PC-3 (cell line): ENCODE measurements around the gene TELO2. TPM values are rescaled to one million over a fixed set of nuclear protein-coding genes. Genes with fewer than 3 reads are reported as not detected.

Experiments used
- ATAC-seq: fragments of 200-7000 bp; cut with Tn5 transposase; 2 replicates; pipeline ENCODE4 v1.9.1; 2020; ENCODE audit warnings: mild to moderate bottlenecking, moderate library complexity
- BruUV-seq: library from RNA; stranded (reverse); fragments of 400-500 nt; replicated peaks from 2 replicates; lab custom pipeline; 2021; lab: Mats Ljungman, UMichigan
- CTCF ChIA-PET: fragments of 300-600 bp; sonication (Branson Sonifier 250); formaldehyde crosslinking; loops from one replicate; lab custom pipeline; 2022; ENCODE audit warnings: antibody characterized with exemption; lab: Charles Lee
- POLR2A ChIA-PET: fragments of 300-600 bp; sonication (Branson Sonifier 250); formaldehyde crosslinking; loops from one replicate; lab custom pipeline; 2022; ENCODE audit warnings: antibody characterized with exemption; ENCODE audit not compliant: unreplicated experiment; lab: Charles Lee
- DNase-seq: peaks from one replicate; pipeline ENCODE4 v3.0.0-alpha.2; 2015
- H2AFZ ChIP-seq: fragments of 300-600 bp; sonication (generic); 2 replicates; pipeline ENCODE4 v1.6.0; 2016; ENCODE audit warnings: antibody characterized with exemption, low read length
- H3F3A ChIP-seq: fragments of 300-600 bp; sonication (generic); one replicate; pipeline ENCODE4 v1.6.0; 2017; ENCODE audit warnings: antibody characterized with exemption, low read length, control low read depth, mild to moderate bottlenecking; ENCODE audit not compliant: unreplicated experiment
- H3K27ac ChIP-seq: fragments of 300-600 bp; sonication (generic); 2 replicates; pipeline ENCODE4 v1.5.1; 2016; ENCODE audit warnings: mild to moderate bottlenecking, low read length
- H3K27me3 ChIP-seq: fragments of 300-600 bp; sonication (generic); 2 replicates; pipeline ENCODE4 v1.6.1; 2016; ENCODE audit warnings: low read length, mixed read lengths
- H3K36me3 ChIP-seq: fragments of 300-600 bp; sonication (generic); 2 replicates; pipeline ENCODE4 v1.6.1; 2016; ENCODE audit warnings: low read depth, mixed run types, low read length, mixed read lengths
- H3K4me1 ChIP-seq: fragments of 300-600 bp; sonication (generic); 2 replicates; pipeline ENCODE4 v1.5.1; 2016; ENCODE audit warnings: low read length; ENCODE audit not compliant: insufficient read depth
- H3K4me2 ChIP-seq: fragments of 300-600 bp; sonication (generic); 2 replicates; pipeline ENCODE4 v1.6.0; 2016; ENCODE audit warnings: low read length
- H3K4me3 ChIP-seq: fragments of 300-600 bp; sonication (generic); 2 replicates; pipeline ENCODE4 v1.5.1; 2016; ENCODE audit warnings: mild to moderate bottlenecking, low read length, mixed read lengths
- H3K79me2 ChIP-seq: fragments of 300-600 bp; sonication (generic); 2 replicates; pipeline ENCODE4 v1.6.1; 2017; ENCODE audit warnings: low read length, mixed read lengths
- H3K9ac ChIP-seq: fragments of 300-600 bp; sonication (generic); 2 replicates; pipeline ENCODE4 v1.6.0; 2016; ENCODE audit warnings: mild to moderate bottlenecking, low read length
- H3K9me2 ChIP-seq: fragments of 300-600 bp; sonication (generic); replicated peaks from 2 replicates; pipeline ENCODE4 v1.6.1; 2016; ENCODE audit warnings: mixed run types, low read length, mixed read lengths
- H3K9me3 ChIP-seq: fragments of 300-600 bp; sonication (generic); 2 replicates; pipeline ENCODE4 v1.6.1; 2016; ENCODE audit warnings: low read length, mixed read lengths
- H4K20me1 ChIP-seq: fragments of 300-600 bp; sonication (generic); 2 replicates; pipeline ENCODE4 v1.6.1; 2016; ENCODE audit warnings: low read length, mixed read lengths
- CTCF ChIP-seq: fragments of 300-600 bp; sonication (generic); conservative IDR thresholded peaks from 2 replicates; pipeline ENCODE4 v1.5.1; 2017; ENCODE audit warnings: antibody characterized with exemption, low read depth, mild to moderate bottlenecking, low read length
- EZH2 ChIP-seq: fragments of 300-600 bp; sonication (generic); IDR thresholded peaks from one replicate; pipeline ENCODE4 v1.6.1; 2017; ENCODE audit warnings: antibody characterized with exemption, mild to moderate bottlenecking, low read length; ENCODE audit not compliant: unreplicated experiment
- EZH2phosphoT487 ChIP-seq: fragments of 300-600 bp; sonication (generic); IDR thresholded peaks from 2 replicates; pipeline ENCODE4 v1.6.1; 2018; ENCODE audit warnings: mild to moderate bottlenecking, antibody characterized with exemption, low read length, borderline replicate concordance
- intact Hi-C: fragments of 100-400 bp; cut with micrococcal nuclease; formaldehyde crosslinking; loops from 2 replicates; pipeline ENCODE4 v1.9.0; 2023
- total RNA-seq: library from RNA; depleted of rRNA; stranded (reverse); fragments of >200 nt; gene quantifications from 2 replicates; pipeline ENCODE4 v1.2.3, GENCODE V29; 2014

Gene TELO2
- total RNA-seq, 1 experiment from 2014 or later: 37.8 TPM

- no peak overlapping the region for H3K4me2 ChIP-seq
- TF ChIP-seq EZH2 (no peak), CTCF (no peak), EZH2phosphoT487 (no peak)
- CTCF ChIA-PET: no interaction called here
These were observed 39.1 kb downstream of the TELO2 start for GRCh38 chr16:1532081-1532760.

GRCh38 chr16:1532771-1533170 is 39.6 kb downstream of the TELO2 start:
- Histone ChIP-seq H4K20me1 (no peaks in the 10 kb centered on the region), H3F3A (no peaks in the 10 kb centered on the region), H3K79me2 (no peaks in the 10 kb centered on the region), H3K36me3 (no peaks in the 10 kb centered on the region), H3K27ac (no peak overlapping the region), H3K4me1 (no peaks in the 10 kb centered on the region), H2AFZ (no peak overlapping the region), H3K9ac (no peak overlapping the region), H3K9me2 (no peaks in the 10 kb centered on the region), H3K4me2 (no peak overlapping the region), H3K27me3 (no peaks in the 10 kb centered on the region), H3K9me3 (no peaks in the 10 kb centered on the region), H3K4me3 (no peak overlapping the region)
- DNase-seq (no peak), ATAC-seq (no peak)
- BruUV-seq: no TSS peak
- TF ChIP-seq EZH2 (no peak), CTCF (no peak), EZH2phosphoT487 (no peak)
- intact Hi-C loops: no loop called here
- ChIA-PET CTCF (no interaction called here), POLR2A (no interaction called here)

More at GRCh38 chr16:1532081-1532760, 39.1 kb downstream of the TELO2 start:
- no peak for ATAC-seq
- Histone ChIP-seq H3K9ac (no peak overlapping the region), H3K36me3 (no peaks in the 10 kb centered on the region), H3F3A (no peaks in the 10 kb centered on the region), H3K27ac (no peak overlapping the region), H3K4me3 (no peak overlapping the region), H3K79me2 (no peaks in the 10 kb centered on the region), H3K9me3 (no peaks in the 10 kb centered on the region), H3K4me1 (no peaks in the 10 kb centered on the region), H3K27me3 (no peaks in the 10 kb centered on the region), H4K20me1 (no peaks in the 10 kb centered on the region), H2AFZ (no peak overlapping the region), H3K9me2 (no peaks in the 10 kb centered on the region)
- POLR2A ChIA-PET: no interaction called here
- no TSS peak for BruUV-seq
- intact Hi-C loops: no loop called here
- DNase-seq: no peak

DNA sequence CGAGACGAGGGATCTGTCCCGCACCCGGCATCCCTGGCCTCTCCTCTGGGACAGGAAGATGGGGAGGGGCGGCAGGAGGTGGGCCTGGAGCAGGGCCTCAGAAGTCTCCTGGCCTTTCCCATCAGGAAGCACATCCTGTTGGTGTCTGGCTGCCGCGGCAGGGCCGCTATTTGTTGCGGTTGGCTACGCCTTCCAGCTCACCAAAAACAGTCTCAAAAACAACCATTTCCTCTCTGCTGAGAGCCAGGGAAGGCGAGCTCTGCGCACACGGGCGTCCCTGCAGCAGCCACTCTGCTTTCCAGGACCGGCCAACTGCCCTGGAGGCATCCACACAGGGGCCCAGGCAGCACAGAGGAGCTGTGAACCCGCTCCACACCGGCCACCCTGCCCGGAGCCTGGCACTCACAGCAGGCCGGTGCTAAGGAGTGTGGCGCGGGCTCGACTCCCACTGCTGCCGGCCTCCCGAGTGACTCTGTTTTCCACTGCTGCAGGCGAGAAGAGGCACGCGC is 40.3 kb downstream of the TELO2 start, which contains the start of gene TMEM204:
Gene TMEM204 (plus strand): TSS at position 224 of the 509 bp plus-strand sequence. CDS start 610 bp downstream, outside the sequence.
- no peak within 1 kb of the TSS for H3K9ac ChIP-seq
- no peaks in the 10 kb centered on the region for H4K20me1 ChIP-seq
- no peak for ATAC-seq
- H3K27ac ChIP-seq: no peak within 1 kb of the TSS
- no peaks in the 10 kb centered on the region for H3K4me1 ChIP-seq
- no peak for DNase-seq
- CTCF ChIA-PET: no interaction called here
- POLR2A ChIA-PET: no interaction called here
- no TSS peak for BruUV-seq
- no peaks in the 10 kb centered on the region for H3K9me3 ChIP-seq
- H3K4me3 ChIP-seq: no peak within 1 kb of the TSS
- H3F3A ChIP-seq: no peaks in the 10 kb centered on the region
- no peak within 1 kb of the TSS for H2AFZ ChIP-seq
- H3K79me2 ChIP-seq: no peaks in the 10 kb centered on the region
- no peaks in the 10 kb centered on the region for H3K36me3 ChIP-seq
- no peaks in the 10 kb centered on the region for H3K27me3 ChIP-seq
- no peaks in the 10 kb centered on the region for H3K9me2 ChIP-seq
- no peak within 1 kb of the TSS for H3K4me2 ChIP-seq
- TF ChIP-seq CTCF: no peak
- TF ChIP-seq EZH2: no peak
- TF ChIP-seq EZH2phosphoT487: no peak
- intact Hi-C loops: no loop called here
